Germinal center (tissue), 1 donor: ENCODE measurements around the gene CAMTA1.

Experiments
- DNase-seq: peaks from one replicate; pipeline ENCODE4 v3.0.0; 2012; ENCODE audit warnings: mixed read lengths, low spot score

CAMTA1 gene

DNA sequence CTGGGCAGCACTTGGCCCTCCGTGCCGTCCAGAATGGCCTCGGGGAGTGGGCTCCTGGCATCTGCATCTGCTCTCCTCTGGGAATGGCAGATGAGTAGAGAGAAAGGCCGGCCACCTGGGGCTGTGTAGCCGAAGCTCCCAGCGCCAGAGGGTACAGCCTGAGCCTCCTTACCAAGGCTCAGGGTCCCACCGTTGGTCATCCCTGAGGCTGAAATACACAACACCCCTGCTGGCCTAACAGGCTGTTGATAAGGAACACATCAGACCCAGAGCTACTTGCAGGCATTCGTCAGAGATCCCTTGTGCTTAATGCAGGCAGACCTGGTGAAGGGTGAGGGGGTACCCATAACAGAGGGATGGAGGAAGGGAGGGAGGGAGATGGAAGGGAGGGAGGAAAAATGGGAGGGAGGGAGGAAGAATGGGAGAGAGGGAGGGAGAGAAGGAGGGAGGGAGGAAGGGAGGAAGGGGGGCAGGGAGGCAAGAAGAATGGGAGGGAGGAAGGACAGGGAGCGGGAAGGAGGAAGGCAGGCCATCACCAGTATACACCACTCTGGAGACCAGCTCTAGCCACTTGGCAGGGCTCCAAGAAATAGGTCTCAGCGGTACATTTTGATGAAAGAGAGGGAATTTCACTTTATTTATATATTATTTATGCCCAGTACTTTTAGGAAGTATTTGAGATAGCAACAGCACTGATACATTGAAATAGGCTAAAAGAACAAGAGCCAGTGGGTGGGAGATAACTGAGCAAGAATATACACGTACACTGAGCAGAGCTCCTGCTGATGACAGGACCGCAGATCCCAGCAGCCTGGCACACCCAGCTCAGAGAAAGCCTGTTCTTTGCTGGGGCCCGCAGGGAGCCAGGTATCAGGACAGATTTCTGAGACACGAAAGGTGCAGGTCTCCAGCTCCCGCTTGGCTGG is 670.8 kb downstream of the CAMTA1 start:
- no peak for DNase-seq

DNA sequence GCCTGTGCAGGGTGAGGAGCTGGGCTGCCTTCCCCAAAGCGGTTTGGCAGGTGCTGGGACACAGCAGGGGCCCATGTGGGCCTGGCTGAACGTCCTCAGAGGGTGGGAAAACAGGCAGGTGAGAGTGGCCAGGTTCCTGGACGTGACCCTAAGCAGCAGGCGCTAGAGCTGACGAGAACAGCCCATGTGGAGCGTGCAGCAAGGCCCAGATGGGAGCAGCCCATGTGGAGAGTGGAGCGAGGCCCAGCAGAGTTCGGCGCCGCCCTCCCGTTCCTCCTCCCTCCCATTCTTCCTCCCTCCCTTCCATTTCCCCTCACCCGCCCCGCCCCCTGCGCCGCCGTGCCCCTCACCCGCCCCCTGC is 671.4 kb downstream of the CAMTA1 start:
- DNase-seq = no peak

DNA sequence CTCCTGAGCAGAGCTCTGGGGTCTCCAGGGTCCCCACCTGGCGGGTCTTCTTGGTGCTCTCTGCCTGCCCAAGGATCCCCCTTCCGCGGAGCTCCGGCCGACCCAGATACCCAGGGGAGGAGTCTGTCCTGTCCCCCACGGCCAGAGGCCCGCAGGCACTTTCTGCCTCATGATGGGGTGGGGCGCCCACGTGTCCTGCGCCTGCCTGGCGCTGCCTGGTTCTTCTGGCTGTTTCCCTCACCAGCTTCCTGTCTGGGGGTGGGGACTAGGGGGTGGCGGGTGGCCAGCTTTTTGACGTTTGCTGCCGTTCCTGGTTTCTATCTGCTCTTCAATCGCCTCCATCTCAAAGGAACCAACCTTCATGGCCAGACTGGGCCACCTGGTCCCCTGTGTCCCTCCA is 672.6 kb downstream of the CAMTA1 start:
- no peak for DNase-seq

DNA sequence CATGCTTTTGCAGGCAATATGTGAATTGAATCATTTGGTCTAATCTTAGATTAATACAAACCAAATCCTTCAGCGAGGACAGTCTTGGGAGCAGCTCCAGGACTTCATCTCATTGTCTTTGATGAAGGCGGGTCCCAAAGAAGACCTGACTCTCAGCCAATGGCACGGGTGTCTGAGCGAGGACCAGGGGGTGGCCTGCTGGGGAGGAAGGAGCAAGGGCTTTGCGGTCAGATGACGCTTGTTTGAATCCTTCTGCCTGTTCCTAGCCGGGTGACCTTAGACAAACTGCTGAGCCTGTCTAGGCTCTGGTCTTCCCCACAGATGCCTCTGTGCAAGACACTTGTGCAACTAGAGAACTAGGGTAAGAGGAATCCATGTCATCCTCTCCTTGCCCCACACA is 673.7 kb downstream of the CAMTA1 start:
- no peak for DNase-seq

DNA sequence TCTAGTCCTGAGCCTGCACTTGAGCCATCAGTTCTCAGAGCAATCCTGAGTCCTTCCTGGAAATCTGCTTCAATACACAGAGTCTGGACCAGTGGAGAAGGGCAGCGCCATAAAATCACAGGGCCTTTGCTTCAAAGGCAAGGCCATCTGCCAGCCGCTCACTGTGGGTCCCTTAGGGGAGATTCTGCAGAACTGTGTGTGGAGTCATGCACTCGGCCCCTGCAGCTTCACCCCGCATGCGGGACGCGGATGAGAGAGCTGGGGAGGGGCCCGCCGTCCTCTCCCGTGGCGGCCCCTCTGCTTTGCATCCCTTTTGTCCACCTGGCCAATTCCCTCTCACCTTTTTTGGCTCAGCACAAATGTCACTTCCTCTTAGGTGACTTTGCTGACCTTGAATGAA is 674.7 kb downstream of the CAMTA1 start:
- no peak for DNase-seq

DNA sequence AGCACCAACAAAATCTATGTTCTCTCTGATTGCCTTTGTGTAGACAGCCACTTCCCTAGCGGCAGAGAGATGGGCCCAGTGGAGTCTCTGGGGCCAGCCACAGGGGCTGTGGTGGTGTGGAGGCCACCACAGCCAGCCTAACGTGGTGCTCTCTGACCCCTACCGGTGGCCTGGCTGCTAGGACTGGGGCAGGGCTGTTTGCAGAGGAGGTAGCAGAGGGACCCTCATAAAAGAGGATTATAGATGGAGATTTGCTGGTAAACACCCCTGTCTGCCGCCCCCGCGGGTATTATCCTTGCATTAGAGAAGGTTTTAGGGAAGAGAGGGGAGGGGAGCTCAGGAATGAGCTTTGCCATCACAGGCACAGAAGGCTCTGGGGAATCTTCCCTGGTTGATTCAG is 675.6 kb downstream of the CAMTA1 start:
- DNase-seq = no peak

DNA sequence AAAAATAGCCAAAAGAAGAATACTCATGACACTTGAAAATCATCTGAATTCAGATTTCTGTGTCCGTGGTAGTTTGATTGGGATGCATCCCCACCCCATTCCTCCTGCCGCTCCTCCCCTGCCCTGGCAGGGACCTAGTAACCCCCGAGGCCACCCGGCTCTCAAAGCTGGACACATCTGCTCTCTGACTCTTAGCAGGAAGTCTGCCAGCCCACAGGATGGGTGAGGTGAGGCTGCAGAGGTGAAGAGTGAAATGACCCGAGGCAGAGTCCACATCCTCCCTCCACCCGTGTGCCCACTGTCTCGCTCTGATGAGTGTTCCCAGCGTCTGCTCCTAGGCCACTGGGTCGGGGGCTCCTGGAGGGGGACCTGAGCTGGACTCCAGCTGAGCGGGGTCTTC is 677.4 kb downstream of the CAMTA1 start:
- no peak for DNase-seq

DNA sequence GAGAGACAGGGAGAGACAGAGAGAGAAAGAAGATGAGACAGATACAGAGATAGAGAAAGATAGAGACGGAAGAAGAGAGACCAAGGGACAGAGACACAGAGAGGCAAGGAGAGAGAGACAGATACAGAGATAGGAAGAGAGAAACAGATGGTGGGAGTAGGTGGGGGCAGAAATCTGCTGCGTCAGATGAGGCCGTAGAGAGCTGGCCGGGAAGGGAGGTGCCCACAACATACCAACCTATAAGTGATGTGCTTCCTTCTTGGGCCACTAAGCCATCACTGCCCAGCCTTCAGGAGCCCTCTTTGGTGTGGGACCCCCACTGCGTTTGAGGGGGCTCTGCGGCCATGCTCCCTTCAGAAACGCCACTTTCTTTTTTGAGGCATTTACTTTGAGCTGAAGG is 678.3 kb downstream of the CAMTA1 start:
- DNase-seq = no peak

DNA sequence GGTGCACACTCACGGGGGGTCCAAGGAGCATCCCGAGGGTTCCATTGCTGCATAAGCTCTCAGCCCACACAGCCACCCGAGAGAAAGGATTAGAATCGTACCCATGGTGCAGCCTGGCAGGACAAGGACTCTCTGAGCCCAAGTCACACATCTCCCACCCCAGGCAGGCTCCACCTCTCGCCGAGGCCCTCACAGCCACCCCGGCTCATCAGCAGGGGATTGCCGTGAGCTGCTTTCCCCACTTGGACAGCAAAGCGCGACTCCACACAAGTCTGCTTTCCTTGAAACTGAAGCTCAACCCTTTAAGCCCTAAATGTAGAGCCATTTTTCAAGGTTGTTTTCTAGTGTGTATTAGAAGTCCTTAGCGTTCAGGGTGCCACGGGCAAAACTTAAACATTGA is 679.5 kb downstream of the CAMTA1 start:
- DNase-seq = no peak

DNA sequence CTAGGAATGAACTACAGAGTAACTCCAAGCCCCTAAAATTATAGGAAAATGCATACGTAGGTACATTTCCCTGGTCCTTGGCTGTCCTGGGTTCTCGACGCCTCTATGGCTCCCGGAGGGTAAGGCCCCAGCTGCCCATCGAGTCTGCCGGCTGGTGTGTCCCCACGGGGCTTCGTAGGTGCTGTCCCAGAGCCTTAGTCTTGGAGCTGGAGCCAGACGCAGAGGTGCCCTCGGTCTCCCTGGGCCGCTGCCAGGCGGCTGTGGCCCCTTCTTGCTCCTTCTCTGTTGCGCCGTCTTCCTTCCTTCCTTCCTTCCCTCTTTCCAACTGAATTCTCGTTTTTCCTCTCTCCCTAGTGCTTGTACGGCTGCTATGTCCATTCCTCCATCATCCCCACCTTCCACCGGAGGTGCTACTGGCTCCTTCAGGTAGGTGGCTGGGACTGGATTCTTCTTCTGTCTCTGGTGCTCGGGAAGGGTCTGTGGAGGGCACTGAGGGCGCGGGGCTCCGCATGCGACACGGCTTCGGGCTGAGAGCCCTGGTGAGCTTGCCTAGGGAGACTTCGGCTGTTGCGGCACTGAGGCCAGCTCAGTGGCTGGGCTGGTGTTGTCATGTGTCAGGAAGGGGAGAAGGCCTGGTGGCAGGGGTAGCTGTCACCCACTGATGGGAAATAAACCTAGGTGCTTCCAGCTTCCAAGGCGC is 682.4 kb downstream of the CAMTA1 start:
- DNase-seq = no peak

DNA sequence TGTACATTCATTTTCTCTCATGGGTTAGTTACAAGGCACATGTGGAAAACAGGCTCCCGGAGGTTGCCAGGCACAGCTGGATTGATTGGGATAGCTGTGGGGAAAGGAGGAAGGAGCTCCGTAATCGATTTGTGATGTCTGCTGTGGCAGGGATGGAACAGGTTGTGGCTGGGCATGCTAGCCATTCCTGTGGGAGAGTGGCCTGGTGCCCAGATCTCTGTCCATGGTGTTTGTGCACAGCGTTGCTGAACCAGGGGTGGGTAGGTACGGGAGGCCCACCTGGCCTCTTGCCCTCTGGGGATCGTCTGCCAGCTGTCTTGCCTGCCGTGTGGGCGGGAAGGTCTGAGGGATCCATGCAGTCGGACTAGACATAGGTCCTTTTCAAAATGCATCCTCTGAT is 683.0 kb downstream of the CAMTA1 start:
- no peak for DNase-seq

DNA sequence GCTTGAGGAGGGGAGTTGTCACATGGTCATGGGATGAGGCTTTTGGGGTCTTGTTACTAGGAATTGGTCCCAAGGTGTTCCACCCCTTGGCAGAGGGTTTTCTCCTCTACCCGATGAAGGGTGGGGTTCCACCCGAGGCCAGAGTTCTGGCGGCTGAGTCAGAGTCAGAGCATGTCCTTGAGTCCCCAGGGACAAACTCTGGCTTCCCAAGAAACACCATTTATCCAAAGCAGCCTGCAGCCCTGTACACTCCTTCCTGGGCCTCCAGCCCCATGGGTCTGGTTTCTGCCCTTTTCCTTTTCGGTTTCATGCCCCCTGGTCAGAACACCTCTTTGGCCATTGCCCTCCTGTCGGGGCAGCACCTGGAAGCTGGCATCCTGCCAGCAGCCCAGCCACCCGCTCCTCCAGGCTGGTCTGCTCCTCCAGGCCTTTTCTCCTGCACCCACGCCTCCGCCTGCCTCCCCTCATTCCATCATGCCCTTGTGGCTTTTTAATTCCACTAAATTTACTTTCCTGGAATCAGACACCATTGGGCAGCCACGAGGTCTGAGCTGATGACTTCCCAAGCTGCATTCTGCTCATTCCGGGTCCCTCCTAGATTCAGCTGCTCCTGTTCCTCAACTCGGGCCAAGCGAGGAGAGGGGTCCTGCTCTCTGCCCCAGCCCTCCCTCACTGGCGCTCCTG is 684.1 kb downstream of the CAMTA1 start:
- DNase-seq = no peak

DNA sequence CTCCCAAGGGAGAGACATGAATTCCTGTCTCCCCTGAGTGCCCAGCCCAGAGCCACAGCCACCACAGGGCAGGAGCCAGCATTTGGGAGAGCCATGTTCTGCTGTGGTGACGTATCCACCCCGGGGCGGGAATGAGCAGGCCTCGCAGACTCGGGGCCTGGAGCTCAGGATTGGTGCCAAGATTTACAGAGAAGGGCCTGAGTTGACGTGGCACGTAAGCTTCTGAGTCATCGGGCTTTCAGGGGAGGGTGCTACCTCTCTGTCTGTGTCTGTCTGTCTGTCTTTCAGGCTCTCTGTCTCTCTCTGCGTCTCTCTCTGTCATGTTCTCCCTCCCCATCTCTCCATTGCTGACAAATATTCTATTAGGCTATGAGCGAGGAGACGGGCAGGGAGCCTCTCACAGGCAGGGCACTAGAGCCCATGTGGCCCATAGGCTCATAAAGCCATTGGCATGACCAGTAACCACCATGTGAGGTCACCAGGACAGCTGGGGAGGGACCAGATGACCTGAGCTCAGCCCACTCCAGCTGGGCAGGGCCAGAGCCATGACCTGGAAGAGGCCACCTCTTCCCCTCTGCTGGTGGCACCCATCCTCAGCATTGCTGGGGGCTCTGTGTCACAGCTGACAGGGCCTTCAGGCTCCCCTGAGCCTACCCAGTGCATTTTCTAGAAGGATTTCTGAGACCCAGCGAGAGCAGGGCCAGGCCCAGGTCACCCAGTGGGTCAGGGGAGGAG is 685.8 kb downstream of the CAMTA1 start:
- no peak for DNase-seq

DNA sequence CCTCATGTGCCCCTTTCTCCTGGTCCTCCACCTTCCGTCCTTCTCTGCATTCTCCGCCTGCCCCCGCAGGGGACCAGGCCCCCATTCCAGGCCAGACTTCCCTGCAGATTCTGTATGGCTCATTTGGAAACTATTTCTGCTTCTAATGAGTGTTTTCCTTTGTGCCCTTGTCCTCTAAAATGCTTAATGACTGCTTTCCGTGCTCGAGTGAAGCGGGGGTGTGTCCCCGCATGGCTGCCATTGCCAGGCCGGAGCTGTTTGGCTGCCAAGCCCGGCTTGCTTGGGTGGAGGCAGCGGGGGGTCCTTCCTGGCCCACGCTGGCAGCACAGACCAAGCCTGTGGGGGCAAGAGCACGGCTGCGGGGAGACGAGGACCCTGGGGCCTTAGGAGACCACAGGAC is 686.6 kb downstream of the CAMTA1 start:
- no peak for DNase-seq

DNA sequence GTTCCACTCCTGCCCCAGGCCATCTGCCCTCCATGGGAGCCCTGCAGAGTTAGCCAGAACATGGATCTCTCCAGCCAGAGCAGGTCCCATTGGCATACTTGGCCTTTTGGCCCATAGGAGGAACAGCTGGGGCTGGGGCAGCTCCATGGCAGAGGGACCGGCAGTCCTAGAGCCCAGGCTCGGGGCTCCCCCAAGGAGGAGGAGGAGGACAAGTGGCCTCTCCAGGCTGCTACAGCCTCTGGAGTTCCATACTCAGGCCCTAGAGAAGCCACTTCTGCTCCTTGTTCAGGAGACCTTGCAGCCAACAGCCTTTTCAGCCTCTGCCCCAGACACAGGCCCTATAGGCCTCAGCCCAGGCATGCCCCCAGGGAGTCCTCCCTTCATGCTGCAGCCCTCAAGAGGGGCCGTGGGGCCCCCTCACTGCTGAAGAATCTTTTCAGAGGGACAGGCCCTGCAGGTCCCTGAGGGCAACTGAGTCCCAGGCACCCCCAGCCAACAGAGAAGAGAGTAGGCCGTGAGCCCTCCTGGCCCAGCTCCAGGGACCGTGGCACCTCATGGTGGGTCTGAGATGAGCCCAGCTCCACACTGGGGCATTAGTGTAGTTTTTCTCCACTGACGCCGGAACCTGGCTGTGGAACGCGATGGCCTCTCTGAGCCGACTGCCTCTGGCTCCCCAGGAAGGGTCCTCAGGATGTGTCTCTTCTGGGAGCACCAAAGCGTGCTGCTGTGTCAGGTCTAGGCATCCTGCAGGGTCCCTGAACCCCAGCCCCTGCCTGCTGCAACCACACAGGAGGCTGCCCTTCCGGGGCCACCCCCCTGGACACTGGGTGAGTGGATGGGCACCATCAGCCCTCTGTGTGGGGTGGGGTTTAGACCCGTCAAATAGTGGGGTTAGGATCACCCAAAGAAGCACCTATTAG is 688.2 kb downstream of the CAMTA1 start:
- DNase-seq = no peak

DNA sequence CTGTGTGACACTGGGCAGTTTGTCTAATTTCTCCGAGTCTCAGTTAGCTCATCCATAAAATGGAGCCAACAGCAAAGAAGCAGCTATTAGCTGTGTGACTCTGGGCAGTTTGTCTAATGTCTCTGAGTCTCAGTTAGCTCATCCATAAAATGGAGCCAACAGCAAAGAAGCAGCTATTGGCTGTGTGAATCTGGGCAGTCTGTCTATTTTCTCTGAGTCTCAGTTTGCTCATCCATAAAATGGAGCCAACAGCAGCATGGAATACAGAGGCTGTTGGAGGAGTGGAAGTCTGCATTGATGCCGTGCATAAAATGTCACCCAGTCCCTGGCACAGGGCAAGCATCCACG is 688.9 kb downstream of the CAMTA1 start:
- no peak for DNase-seq

DNA sequence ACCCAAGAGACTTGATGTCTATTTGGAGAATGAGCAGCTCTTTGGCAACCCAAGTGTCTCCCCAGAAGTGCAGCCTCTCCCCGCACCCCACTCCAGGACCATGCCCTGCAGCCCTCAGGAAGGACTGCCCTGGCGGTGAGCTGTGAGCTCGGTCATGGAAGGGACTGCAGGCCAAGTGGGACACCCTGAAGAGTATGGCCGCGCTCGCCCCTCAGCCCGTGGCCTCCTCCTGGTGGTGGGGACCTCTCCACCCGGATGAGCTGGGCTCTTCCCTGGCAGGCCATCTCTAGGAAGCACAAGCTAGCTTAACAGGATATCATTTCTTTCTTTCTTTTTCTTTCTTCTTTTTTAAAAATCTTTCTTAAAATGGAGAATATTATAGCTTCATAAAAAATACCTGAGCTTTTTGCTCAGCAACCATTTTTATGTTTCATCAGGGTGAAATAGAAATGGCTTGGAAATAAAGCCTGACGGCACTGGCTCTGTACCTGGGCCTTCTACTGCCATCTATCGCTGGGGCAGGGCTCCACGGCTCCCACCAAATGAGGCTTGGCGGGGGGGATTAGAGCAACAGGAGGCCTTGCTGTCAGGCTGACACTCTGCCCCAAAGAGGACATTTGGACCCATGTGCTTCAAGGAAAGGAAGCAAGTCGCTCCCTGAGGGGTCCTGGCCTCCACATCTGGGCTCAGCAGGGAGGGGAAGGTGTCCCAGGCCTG is 689.7 kb downstream of the CAMTA1 start:
- DNase-seq = no peak

DNA sequence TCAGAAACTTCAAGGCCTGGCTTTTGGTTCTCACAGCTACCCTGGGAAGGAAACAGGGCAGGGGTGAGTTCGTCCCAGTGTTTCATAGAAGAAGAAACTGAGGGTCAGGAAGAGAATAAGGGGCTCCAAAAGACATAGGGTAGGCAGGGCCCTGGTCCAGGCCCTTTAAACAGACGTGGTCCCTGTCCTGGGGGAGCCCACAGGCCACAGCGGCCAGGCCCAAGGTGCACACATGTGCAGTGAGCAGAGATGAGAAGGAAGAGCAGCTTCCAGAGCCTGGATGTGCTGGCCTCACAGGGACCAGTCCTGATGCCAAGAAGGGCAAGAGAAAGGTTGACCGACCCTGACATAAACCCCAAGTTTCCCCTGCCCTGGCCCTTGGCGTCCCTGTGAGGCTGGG is 690.4 kb downstream of the CAMTA1 start:
- no peak for DNase-seq

DNA sequence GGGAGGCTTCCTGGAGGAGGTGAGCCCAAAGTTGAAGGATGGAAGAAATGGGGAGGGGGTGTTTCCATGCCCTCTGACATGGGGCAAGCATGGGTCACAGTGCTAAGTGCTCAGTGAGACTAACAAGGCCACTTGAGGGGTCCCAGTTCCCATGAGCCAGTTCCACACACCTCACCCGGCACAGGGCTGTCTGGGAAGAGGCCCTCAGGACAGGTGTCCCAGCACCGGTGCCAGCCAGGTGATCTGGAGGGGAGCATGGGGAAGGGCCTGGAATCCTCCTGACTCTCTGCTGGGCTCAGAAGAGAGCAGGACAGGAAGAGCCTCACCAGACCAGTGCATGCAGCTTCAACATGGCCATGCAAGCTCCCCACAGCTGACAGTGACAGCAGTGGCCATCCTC is 691.1 kb downstream of the CAMTA1 start:
- no peak for DNase-seq

DNA sequence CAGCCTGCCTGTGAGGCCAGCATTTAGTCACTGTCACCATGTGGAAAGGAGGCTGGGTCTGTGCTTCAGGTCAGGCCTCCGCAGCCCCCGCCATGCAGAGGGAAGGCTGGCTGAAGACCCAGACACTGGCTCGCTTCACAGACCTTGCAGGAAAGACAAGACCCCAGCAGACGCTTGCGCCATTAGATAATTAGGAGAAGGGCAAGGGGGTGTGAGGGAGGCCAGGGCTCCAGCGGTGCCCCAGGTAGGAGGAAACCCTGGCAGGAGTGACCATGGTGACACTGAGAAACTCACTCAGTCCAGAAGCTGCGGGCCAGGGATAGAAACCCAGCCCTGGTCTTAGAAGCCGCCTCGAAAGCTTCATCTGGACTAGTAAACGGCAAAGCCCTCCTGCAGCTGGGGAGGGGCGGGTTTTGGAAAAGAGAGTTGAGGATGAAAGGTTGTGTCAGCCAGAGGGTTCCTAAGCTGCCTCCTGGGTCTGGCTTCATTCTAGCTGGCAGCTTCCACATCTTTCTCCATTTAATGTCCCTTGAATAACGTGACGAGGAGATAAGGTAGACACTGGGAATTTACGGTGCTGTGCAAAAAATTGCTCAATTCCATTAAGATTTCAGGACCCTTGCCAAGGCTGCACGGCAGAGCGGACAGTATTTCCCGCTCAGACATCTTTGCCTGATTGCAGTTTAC is 691.8 kb downstream of the CAMTA1 start:
- no peak for DNase-seq
